Common myeloid progenitor, CD34-positive (primary cell): ENCODE measurements around the gene MGAT4C.

Source experiments
- CTCF ChIA-PET: fragments of 350-600 bp; sonication (Branson Sonifier 250); formaldehyde crosslinking; loops from one replicate; lab custom pipeline; 2021; ENCODE audit warnings: antibody characterized with exemption; lab: Charles Lee
- POLR2A ChIA-PET: fragments of 350-600 bp; sonication (Branson Sonifier 250); formaldehyde crosslinking; loops from one replicate; lab custom pipeline; 2021; ENCODE audit warnings: antibody characterized with exemption; lab: Charles Lee
- DNase-seq, 3 donors: peaks; one replicate each; pipeline versions ENCODE4 v3.0.0 to v3.0.0-alpha.2; 2013
- H3K27ac ChIP-seq, 2 experiments: 1 replicate in 1 of 2; 2 replicates in 1 of 2; pipeline ENCODE4 v1.7.0; 2013; ENCODE audit warnings: inconsistent platforms in 2 of 2, low read length in 2 of 2, mild to moderate bottlenecking in 2 of 2, low read depth in 1 of 2, moderate library complexity in 1 of 2; ENCODE audit not compliant: severe bottlenecking in 2 of 2, insufficient read depth in 1 of 2, poor library complexity in 1 of 2
- H3K27me3 ChIP-seq, 5 experiments: replicated peaks in 2 of 5; 1 replicate in 3 of 5; 2 replicates in 2 of 5; pipeline versions ENCODE4 v1.6.1 to v1.7.0; 2013; ENCODE audit warnings: low read length in 4 of 5, mild to moderate bottlenecking in 2 of 5, moderate library complexity in 2 of 5, inconsistent platforms in 1 of 5; ENCODE audit not compliant: insufficient read depth in 5 of 5, control insufficient read depth in 4 of 5
- H3K36me3 ChIP-seq, 4 experiments: 1 replicate in 2 of 4; 2 replicates in 2 of 4; pipeline versions ENCODE4 v1.6.1 to v1.7.0; 2013; ENCODE audit warnings: low read length in 3 of 4, control low read depth in 1 of 4, mild to moderate bottlenecking in 1 of 4; ENCODE audit not compliant: control insufficient read depth in 4 of 4, insufficient read depth in 4 of 4
- H3K4me1 ChIP-seq, 4 experiments: 1 replicate in 3 of 4; 2 replicates in 1 of 4; pipeline versions ENCODE4 v1.6.1 to v1.7.1; 2013; ENCODE audit warnings: low read length in 3 of 4, mild to moderate bottlenecking in 3 of 4, control low read depth in 1 of 4, inconsistent platforms in 1 of 4, moderate library complexity in 1 of 4; ENCODE audit not compliant: control insufficient read depth in 4 of 4, insufficient read depth in 4 of 4; ENCODE audit errors: control extremely low read depth in 1 of 4
- H3K4me3 ChIP-seq, 7 experiments: 1 replicate in 4 of 7; 2 replicates in 3 of 7; pipeline versions ENCODE4 v1.5.1 to v1.7.0; 2013; ENCODE audit warnings: mild to moderate bottlenecking in 7 of 7, low read length in 6 of 7, moderate library complexity in 6 of 7, inconsistent platforms in 2 of 7, low read depth in 2 of 7, control low read depth in 1 of 7; ENCODE audit not compliant: insufficient read depth in 4 of 7, control insufficient read depth in 1 of 7; ENCODE audit errors: extremely low read depth in 1 of 7
- H3K9me3 ChIP-seq, 5 experiments: 1 replicate in 4 of 5; 2 replicates in 1 of 5; pipeline versions ENCODE4 v1.6.1 to v1.7.1; 2013; ENCODE audit warnings: low read length in 4 of 5, mild to moderate bottlenecking in 2 of 5, inconsistent platforms in 1 of 5, low read depth in 1 of 5, moderate library complexity in 1 of 5; ENCODE audit not compliant: control insufficient read depth in 4 of 5, insufficient read depth in 2 of 5; ENCODE audit errors: control extremely low read depth in 1 of 5
- WGBS: methylation state at CpG from one replicate; pipeline ENCODE4 v1.1.5; 2013; ENCODE audit not compliant: insufficient coverage; 5-methylcytosine and 5-hydroxymethylcytosine counted together

MGAT4C gene

DNA sequence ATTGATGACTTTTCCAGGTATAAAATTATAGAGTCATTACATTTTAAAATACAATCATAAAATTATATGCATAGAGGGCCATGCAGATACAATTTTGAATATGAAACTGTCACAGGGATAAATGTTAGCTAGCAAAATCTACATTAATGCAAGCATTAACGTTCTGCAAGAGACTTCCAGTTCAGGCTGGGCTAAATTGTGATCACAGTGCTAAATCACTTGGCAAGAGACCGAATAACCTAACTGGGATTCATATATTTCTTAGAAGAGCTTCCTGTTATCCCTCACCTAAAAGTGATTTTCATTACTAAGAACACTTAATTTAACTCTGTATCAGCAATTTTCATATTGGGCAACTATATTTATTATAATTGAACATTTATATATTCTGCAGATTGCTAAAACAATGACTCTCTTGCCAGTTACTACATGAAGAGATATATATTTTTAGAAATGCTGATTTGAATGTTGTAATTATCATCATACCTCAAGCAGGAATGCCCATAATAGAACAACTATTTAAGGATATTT is 83.2 kb downstream of the MGAT4C start:
- Histone ChIP-seq H3K4me3 (no peak overlapping the region), H3K9me3 (no peaks in the 10 kb centered on the region), H3K4me1 (no peaks in the 10 kb centered on the region), H3K27me3 (no peaks in the 10 kb centered on the region), H3K36me3 (no peaks in the 10 kb centered on the region), H3K27ac (no peak overlapping the region)
- no peak for DNase-seq
- WGBS = 83% methylated on average over 1 of the region's 2 CpGs
- CTCF ChIA-PET = no interaction called here
- POLR2A ChIA-PET = no interaction called here

DNA sequence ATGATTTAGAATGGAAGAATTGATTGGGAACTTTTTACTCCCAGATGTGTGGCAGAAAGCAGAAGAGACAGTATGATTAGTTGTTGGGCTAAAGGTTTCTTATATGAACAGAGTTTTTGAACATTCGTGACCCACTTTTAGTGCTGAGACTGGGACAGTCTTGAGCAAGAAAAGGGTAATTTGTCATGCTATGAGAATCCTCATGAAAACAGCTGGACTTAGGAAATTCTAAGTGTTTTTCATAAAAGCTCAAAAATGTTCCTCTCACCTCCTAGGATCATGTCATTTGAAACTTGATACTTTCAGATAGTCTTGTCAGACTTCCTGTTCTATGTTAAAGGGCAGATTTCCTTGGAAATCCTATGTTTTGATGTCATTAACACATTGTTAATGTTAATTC is 86.1 kb downstream of the MGAT4C start:
- H3K4me1 ChIP-seq = no peaks in the 10 kb centered on the region
- CTCF ChIA-PET = no interaction called here
- no peak overlapping the region for H3K4me3 ChIP-seq
- no peaks in the 10 kb centered on the region for H3K27me3 ChIP-seq
- DNase-seq = no peak
- no peak overlapping the region for H3K27ac ChIP-seq
- H3K9me3 ChIP-seq = no peaks in the 10 kb centered on the region
- no peaks in the 10 kb centered on the region for H3K36me3 ChIP-seq
- 86% methylated on average over 1 of the region's 1 CpG for whole genome bisulfite sequencing
- POLR2A ChIA-PET = no interaction called here

DNA sequence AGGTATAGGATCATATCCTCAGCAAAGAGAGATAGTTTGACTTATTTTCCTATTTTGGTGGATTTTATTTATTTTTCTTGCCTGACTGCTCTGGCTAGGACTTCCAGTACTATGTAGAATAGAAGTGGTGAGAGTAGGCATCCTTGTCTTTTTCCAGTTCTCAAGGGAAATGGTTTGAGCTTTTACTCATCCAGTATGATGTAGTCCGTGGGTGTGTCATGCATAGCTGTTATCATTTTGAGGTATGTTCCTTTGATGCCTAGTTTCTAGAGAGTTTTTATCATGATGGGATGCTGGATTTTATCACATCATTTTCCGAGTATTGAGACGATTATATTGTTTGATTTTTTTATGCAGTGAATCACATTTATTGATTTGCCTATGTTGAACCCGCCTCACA is 97.2 kb downstream of the MGAT4C start:
- Histone ChIP-seq H3K27ac (no peak overlapping the region), H3K36me3 (no peaks in the 10 kb centered on the region), H3K27me3 (no peaks in the 10 kb centered on the region), H3K4me3 (no peak overlapping the region), H3K9me3 (no peaks in the 10 kb centered on the region), H3K4me1 (no peaks in the 10 kb centered on the region)
- ChIA-PET POLR2A (no interaction called here), CTCF (no interaction called here)
- 100% methylated on average over 3 of the region's 4 CpGs for WGBS
- no peak for DNase-seq

DNA sequence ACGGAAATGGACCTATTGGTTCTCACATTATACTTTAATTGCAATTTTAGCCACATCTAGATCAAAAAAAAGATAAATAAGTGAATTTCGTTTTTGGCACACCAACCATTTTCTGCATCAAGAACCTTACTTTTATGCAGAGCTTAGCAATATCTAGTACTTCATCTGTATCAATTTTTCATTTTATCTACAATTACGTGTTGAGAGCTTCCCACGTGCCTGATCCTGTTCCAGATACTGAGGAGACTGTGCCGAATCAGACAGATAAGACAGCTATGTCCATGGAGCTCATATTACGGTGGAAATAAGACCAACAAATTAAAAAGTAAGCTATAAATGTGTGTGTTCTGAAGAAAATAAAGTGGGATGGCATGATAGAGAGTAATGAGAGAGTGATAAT is 101.6 kb downstream of the MGAT4C start:
- Histone ChIP-seq H3K4me1 (no peaks in the 10 kb centered on the region), H3K4me3 (no peak overlapping the region), H3K36me3 (no peaks in the 10 kb centered on the region), H3K9me3 (no peaks in the 10 kb centered on the region), H3K27ac (no peak overlapping the region), H3K27me3 (no peaks in the 10 kb centered on the region)
- CTCF ChIA-PET = no interaction called here
- WGBS = 86% methylated on average over 5 of the region's 6 CpGs
- POLR2A ChIA-PET = no interaction called here
- no peak for DNase-seq

DNA sequence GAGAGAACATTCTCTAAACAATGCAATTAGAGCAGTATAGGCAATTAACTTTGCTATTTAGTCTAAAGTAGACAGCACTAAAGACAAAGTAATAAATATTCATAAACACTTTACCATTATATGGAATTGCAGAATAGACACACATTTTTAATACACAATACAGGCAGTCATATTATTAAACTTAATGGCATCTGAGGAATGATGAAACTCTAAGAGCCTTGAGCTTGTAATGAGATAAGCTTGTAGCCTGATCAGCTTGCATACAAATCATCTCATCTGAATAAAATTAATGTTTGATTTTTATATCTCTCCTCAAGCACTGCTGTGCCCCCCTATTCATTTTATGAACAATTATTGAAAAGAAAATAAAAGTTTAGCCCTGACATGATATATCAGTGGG is 107.6 kb downstream of the MGAT4C start:
- H3K27ac ChIP-seq = no peak overlapping the region
- no peaks in the 10 kb centered on the region for H3K4me1 ChIP-seq
- H3K27me3 ChIP-seq = no peaks in the 10 kb centered on the region
- CTCF ChIA-PET = no interaction called here
- no peaks in the 10 kb centered on the region for H3K36me3 ChIP-seq
- no peaks in the 10 kb centered on the region for H3K9me3 ChIP-seq
- no peak for DNase-seq
- H3K4me3 ChIP-seq = no peak overlapping the region
- POLR2A ChIA-PET = no interaction called here

DNA sequence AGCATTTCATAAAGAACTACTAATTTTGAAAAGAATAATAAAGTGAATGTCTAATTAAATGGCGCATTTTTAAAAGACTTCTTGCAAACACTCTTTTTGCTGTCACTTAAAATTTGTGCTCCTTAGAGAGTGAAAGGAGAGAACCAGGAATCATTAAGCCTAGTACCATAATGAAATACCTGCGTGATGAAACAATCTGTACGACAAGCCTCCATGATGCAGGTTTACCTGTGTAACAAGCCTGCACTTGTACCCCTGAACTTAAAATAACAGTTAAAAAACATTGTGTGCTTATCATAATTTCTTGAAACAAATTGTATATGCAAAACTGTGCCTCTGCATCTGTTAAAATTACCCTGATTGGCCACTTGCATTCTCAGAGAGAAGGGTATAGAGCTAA is 108.1 kb downstream of the MGAT4C start:
- no peaks in the 10 kb centered on the region for H3K9me3 ChIP-seq
- no peak overlapping the region for H3K4me3 ChIP-seq
- no peaks in the 10 kb centered on the region for H3K36me3 ChIP-seq
- H3K27ac ChIP-seq = no peak overlapping the region
- DNase-seq = no peak
- POLR2A ChIA-PET = no interaction called here
- CTCF ChIA-PET = no interaction called here
- H3K4me1 ChIP-seq = no peaks in the 10 kb centered on the region
- WGBS = no CpG with 5 or more reads among the region's 3 CpGs
- no peaks in the 10 kb centered on the region for H3K27me3 ChIP-seq

DNA sequence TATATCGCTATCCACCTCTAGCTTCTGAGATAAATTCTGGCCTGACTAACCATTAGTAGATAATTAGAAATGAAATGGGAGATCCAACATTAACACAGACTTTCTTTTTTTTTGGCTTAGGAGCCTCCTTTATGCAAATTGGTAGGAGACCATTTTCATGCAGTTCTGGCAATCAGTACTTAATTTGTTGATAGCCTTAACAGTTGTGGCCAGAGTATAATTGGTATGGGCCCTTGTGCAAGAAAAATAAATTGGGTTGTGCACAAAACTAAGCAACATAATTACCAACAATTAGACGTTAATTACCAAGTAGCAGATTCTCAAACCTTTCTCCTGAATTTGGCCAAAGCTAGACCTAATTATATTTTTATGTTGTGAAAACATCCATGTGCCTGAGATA is 111.0 kb downstream of the MGAT4C start:
- no peaks in the 10 kb centered on the region for H3K4me1 ChIP-seq
- H3K36me3 ChIP-seq = no peaks in the 10 kb centered on the region
- WGBS = 100% methylated on average over 1 of the region's 2 CpGs
- ChIA-PET POLR2A (no interaction called here), CTCF (interaction anchor here (0.6 kb wide), 1 partner anchor 43 kb away, joined by 3 read pairs; no protein-coding TSS in a partner anchor)
- H3K27ac ChIP-seq = no peak overlapping the region
- no peaks in the 10 kb centered on the region for H3K9me3 ChIP-seq
- H3K27me3 ChIP-seq = no peaks in the 10 kb centered on the region
- DNase-seq = no peak
- H3K4me3 ChIP-seq = no peak overlapping the region
